Stomach (tissue), 4 donors: ENCODE results near the gene SNAP23.

Experiments used
- CTCF ChIP-seq, 7 experiments: fragments of 450-650 bp in 4 of 7; fragments of 200-600 bp in 3 of 7; sonication (generic) in 3 of 7; IDR thresholded peaks; one replicate each; pipeline ENCODE4 v1.5.1; 2016 to 2019; ENCODE audit warnings: antibody characterized with exemption in 7 of 7, control low read depth in 2 of 7, mild to moderate bottlenecking in 1 of 7
- EP300 ChIP-seq: sonication (generic); formaldehyde crosslinking; IDR thresholded peaks from one replicate; pipeline ENCODE4 v1.6.1; 2017; ENCODE audit warnings: antibody characterized with exemption
- POLR2A ChIP-seq, 4 donors: fragments of 450-650 bp; IDR thresholded peaks; one replicate each; pipeline ENCODE4 v1.6.1; 2016; ENCODE audit warnings: antibody characterized with exemption in 4 of 4, control low read depth in 2 of 4, mild to moderate bottlenecking in 1 of 4, moderate library complexity in 1 of 4
- POLR2AphosphoS5 ChIP-seq, 3 donors: sonication (generic); formaldehyde crosslinking; IDR thresholded peaks; one replicate each; pipeline ENCODE4 v1.6.1; 2016; ENCODE audit warnings: antibody characterized with exemption in 3 of 3

DNA sequence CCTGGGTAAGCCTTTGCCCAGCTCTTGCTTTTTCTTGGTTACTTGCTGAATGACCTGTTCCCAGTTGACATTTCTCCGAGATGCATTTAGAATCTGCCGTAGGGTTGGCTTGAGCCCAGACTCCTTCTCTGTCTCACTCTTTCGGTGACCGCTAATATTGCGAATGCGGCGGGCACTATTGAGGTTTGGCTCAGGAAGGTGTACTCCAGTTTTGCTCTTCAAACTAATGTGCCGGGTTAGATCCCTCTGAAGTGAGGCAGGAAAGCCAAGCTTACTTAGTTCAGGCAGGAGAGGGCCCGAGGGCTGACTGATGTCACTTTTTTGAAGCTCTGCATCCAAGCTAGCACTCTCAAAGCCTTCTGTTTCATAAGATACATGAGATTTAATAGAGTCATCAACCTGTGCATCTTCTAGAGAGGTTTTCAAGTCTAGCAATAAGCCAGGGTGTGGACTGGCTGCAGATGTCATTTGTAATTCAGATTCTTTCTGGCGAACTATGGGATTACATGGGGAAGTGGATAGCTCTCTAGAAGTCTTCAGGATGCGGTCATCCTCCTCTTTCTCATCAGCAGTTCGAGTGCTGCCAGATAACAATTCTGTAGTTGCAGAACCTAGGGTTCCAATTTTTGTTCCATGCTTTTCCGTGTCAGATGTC lies 45.5 kb upstream of the SNAP23 start:
- TF ChIP-seq CTCF (IDR thresholded peaks at IDR 0.05) (no peak), POLR2AphosphoS5 (IDR thresholded peaks at IDR 0.05) (no peak), POLR2A (IDR thresholded peaks at IDR 0.05) (no peak), EP300 (no peak)
